Frontal cortex (tissue), 4 donors: Measurements from ENCODE around the gene NCR3LG1. TPM values are rescaled to one million over a fixed set of nuclear protein-coding genes. Genes with fewer than 3 reads are reported as not detected.
"Not testable (repeated sequence)": the region's sequence is repeated elsewhere in the genome, so short reads cannot be mapped to it uniquely, and the experiment has no call there.

ENCODE experiments used
- DNase-seq, 2 donors: peaks; one replicate each; pipeline ENCODE4 v3.0.0; 2012; ENCODE audit warnings: low spot score in 2 of 2
- FAIRE-seq: peaks from 2 replicates; lab custom pipeline; 2012; peaks lifted over from hg19 to GRCh38; lab: Jason Lieb, UNC
- total RNA-seq: library from RNA; depleted of rRNA; stranded (reverse); fragments of >200 nt; gene quantifications from one replicate; pipeline ENCODE4 v1.2.3, GENCODE V29; 2014
- donor health status: control.
- donor health status: control.
- donor health status: control.

The NCR3LG1 gene
- total RNA-seq, 1 donor from 2014 or later = 10.2 TPM

DNA sequence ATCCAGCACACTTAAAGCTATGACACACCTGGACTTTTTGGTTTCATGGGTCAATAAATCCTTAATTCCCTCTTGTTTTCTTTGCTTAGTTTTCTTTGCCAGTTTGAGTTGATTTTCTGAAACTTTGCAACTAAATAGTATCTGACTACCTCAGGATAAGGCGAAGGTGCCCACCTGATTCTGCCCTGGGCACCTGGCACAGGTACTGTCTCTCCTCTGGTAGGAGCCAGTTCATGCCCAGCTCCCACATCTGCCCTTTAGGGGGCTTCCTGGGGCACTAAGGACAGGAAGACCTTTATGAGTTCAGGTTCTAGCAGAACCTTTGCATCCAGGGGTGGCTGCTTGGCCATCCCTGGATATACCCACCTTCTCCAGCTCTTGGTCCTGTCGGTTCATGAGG, 56.4 kb downstream of the NCR3LG1 start:
- DNase-seq = no peak
- no peak for FAIRE-seq

DNA sequence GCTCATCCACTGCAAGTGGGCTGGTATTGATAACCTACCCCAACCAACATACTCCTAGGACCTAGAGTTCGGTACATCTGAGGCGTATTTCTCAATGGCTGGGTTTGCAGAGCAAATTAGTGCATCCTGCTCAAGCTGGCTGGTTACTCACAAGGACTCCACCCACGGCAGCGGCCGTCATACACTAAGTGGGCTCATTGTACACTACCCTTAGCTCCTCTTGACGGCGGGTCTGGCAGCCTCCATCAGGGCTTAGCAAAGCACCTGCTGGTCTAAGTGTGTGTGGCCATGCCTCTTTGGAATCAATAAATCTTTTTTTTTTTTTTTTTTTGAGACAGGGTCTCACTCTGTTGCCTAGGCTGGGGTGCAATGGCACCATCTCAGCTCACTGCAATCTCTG, 57.0 kb downstream of the NCR3LG1 start:
- no peak for FAIRE-seq
- DNase-seq = no peak

DNA sequence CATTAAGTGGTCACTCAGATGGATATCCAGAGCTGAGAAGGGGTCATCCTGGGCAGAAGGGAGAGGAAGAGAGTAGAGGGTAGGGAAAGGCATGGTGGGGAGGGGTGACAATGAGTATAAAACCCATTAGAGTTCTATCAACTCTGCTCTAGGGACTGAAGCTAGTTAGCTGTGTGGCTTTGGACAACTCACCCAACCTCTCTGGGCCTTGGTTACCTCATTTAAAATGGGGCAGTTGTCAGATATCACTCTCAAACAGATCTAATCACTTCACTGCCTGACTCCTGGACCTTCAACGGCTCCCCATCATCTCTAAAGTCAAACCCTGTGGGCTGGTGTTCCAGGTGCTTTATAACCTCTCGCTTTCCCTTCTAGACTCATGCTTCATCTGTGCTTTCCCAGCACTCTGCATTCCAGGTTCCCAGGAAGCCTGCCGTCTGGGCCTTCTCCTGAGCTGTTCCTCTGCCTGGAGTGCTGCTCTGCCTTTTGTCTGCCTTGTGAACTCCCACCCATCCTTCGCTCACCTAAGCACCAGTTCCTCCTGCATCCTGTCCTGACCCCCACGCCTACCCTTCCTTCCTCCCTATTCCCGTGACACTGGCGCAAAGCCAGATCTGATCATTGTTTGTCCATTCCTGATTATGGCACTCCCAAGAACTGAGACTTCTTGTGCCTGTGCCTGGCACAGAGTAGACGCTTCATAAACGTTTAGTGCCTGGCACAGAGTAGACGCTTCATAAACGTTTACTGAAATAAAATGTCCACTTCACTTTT, 59.2 kb downstream of the NCR3LG1 start:
- DNase-seq = no peak
- FAIRE-seq = no peak

DNA sequence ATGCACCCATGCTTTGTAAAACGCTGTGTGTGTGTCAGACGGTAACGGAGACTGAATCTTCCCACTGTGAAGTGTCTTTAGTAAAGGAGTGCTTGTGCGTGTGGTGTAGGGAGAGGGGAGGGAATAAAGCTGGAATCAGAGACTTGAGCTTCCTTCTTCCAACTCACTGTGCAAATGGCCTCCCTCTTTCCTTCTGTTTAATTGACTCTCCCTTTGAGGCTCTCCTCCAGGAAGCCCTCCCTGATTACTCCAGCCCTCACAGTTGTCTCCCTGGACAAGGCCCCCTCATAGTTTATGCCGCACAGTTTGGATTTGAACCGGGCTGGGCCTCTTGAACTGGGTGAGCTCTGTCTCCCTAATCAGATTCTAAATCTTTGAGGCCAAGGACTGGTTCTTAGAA, 59.8 kb downstream of the NCR3LG1 start:
- DNase-seq (no peak), FAIRE-seq (no peak)

DNA sequence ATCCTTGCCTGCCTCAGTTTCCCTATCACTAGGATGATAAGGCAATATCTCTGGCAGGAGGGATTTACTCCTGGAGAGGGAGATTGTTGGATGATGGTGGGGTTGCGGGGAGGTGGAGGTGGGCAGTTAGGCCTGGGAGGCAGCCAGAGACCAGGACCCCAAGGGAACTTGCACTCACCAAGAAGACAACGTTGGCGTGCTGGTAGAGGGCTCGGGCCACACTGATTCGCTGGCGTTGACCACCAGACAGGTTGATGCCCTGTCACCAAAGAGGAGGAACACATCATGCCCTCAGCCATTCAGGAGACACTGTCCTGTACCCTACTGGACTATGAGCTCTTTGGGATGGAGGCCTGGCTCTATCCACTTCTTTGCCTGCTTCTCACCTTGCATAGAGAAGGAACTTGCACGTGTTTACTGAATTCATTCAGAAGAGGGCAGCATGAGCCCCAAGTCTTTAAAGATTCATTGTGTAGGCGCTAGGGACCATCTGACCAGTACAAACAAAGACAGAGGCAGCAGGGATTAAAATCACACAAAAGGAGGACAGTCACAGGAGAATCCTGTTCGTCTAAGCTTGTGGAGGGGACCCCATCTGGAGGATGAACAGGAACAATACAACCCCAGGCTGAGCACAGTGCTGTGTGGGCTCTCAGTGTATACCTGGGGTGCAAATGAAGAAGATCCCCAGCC, 61.0 kb downstream of the NCR3LG1 start:
- no peak for DNase-seq
- FAIRE-seq = no peak

DNA sequence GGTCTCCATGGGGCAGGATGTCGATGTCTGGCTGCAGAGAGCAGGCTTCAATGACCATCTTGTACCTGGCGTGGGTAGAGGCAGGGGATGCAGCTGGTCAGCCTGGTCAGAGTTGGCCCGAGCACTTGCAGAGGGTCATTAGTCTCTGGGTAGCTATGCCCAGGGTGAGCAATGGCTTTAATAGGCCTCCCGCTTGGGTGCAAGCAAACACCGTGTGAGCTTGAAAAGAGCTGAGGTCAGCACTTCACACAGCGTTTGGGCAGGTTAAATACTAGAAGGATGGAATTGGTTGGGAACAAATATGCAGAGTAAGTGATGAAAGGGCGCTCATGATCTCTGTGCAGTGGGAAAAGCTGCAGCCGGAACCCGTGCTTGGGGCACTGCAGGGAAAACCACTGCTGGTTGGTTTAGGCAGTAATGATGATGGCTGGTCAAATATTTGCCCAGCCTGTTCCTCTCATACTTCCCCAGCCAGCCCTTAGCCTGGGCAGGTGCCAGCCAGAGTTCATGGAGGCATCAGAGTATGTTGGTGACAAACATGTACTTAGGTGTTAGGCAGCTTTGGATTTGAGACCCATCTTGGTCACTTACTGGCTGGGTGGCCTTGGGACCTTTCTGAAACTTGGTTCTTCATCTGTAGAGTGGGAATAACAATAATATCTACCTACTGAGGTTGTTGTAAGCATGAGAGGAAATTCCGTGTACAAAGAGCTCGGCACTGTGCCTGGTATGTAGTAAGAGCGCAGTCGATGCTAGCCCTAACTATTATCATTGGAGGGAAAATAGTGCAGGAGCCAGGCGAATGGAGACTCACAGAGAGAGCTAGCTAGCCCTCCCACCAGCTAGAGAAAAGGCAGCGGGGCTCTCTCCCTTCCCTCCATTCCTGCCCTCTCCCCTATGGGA, 62.1 kb downstream of the NCR3LG1 start:
- DNase-seq = no peak
- FAIRE-seq = no peak

DNA sequence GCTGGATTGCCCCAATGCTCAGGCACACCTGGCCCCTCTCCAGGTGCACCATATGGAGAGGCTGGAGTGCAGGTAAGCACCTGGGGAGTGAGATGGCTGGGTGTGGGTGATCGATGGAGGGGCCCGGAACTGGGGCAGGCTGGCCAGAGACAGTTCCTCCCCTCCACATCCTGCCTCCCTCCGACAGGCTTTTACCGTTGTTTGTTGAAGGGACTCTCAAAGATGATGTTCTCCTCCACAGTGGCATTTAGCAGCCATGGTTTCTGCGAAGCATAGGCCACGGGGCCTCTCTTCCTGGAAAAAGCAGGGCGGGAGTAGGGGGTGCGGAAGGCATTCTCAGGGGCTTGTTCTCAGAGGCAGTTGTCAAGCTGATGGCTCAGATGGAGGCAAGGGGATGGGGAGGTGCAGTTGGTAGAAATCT, 62.7 kb downstream of the NCR3LG1 start:
- no peak for FAIRE-seq

DNA sequence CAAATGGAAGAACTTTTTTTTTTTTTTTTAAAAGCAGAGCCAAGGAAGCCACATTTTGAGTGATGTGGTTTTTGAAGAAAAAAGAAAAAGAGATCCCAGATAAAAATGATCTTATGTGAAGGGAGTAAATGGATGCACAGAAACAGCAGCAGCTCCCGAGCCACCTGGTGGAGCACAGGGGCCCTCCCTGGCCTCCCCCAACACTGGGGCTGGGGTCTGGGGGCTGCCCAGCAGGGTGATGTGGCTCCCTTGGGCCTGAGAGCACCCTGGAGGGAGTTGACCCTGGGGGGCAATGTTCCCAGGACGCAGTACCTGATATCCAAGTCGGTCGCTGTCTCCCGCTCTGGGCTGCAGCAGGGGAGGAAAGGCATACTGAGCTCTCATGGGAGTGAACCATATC, 63.4 kb downstream of the NCR3LG1 start:
- FAIRE-seq (no peak), DNase-seq (no peak)

More for the DNA sequence above, 62.7 kb downstream of the NCR3LG1 start:
- DNase-seq = no peak

DNA sequence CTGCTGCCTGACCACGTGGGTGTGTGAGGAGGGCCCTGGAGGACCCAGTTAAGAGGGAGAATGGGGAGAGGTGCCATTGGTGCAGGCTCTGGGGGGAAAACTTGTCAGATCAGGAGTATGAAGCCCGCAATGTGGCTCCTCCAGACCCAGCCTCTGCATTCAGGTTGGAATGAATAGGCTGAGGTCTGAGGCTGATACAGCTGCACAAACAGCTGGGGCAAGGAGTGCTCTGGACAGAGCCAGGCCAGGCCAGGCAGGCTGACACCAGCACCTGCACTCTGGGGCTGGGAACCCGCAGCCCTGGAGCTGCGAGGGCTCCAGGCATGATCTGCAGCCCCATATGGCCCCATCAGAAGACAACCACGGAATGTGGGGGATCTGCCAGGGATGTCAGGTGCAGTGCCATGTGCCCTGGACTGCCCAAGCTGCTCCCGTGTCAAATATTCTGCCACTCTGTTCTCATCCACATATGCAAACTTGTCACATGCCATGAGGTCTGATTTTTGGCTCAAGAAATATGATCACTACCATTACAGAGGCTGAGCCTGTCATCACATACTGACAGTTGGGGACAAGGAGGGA, 64.0 kb downstream of the NCR3LG1 start:
- no peak for DNase-seq
- FAIRE-seq = no peak

DNA sequence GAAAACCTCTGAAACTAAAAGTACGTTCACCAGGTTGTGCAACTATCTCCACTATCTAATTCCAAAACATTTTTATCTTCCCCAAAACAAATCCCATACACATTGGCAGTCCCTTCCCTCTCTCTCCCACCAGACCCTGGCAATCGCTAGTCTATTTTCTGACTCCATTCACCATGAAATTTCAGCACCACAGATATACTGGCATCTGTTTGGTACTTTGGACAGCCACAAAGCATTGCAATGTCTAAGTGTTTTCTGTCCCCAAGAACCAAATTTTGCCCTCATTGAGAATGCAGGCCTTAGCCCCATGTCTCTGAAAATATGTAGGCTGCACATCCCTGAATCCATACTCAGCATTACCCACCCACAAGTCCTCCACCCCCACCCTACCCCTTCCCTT, 64.9 kb downstream of the NCR3LG1 start:
- no peak for DNase-seq
- FAIRE-seq = no peak

DNA sequence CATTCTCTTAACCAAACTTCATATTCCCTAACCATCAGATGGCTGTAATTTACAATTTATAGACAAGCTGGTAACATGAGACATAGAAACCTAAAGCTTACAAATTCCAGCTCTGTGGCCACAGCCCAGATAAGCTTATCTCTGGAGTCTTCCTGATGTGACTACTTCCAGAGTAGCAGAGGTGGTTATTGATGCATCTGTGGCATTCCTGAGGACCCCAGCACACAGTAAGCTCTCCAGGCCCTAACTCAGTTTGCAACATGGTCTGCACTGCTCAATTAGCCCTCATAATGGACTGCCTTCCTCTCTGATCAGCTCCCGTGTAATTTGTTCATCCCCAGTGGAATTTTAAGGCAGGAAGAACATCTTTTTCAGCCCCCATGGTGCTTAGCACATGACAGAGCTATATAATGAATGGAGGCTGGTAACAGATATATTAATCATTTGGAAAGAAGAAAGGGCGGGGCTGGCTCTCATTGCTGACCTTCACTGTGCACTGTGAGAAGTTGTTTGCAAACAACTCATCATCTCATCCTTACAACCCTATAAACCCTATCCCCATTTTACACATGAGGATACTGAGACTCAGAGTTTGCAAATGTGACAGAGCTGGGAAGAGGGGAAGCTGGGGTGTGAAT, 67.0 kb downstream of the NCR3LG1 start:
- FAIRE-seq = no peak
- DNase-seq = no peak

DNA sequence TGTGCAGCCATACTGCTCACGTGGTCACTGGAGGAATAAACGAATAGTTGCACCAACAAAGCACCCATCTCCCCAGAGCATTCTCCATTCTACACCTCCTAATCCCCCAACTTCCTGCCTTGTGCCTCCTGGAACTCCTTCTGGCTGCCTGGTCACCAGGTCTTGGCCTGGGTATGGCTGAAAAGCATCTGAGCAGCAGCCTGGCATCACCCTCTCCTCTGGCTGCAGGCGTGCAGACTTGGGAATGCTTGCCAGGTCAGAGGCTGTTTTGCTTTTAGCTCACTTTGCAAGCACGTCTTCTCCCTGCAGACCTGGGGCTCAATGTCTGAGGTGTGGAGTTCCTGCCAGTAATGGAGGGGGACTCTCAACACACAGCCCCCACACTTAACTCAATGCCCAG, 70.2 kb downstream of the NCR3LG1 start:
- FAIRE-seq = no peak
- no peak for DNase-seq

DNA sequence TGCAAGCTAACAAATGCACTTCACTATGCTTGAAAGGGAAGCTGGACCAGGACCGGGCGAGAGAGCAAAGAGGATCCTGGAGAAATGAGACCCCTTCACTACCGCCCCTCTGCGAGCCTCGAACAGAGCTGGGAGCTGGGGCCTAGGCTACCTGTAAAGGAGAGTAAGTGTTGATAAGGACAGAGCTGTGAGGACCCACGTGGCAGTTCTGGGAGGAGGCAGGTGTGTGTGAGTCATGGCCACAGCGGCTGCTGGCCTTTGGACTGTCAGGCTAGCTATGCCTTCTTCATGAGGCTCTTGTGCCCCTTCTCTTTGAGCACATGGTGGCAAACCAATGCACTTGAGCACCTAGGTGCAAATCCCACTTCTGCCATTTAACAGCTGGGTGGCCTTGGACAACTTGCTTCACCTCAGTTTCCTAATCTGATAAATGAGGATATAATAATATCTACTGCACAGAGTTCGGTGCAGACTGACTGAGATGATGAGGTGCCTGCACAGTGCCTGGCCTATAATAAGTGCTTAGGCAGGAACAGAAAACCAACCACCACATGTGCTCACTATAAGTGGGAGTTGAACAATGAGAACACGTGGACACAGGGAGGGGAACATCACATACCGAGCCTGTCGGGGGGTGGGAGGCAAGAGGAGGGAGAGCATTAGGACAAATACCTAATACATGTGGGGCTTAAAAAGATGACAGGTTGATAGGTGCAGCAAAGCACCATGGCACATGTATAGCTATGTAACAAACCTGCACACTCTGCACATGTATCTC, 72.1 kb downstream of the NCR3LG1 start:
- no peak for FAIRE-seq

DNA sequence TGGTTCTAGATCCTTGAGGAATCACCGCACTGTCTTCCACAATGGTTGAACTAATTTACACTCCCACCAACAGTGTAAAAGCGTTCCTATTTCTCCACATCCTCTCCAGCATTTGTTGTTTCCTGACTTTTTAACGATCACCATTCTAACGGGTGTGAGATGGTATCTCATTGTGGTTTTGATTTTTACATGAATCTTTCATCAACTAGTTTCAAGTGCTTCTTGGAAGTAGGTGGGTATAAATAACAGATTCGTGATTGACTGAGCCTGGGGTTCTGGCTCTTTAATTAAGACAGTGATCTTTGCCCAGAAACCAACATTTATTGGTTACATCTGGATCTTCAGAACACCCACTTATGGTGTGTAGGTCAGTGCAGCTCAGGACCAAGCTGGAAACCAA, 74.6 kb downstream of the NCR3LG1 start:
- not testable (repeated sequence) for DNase-seq, FAIRE-seq

More for the DNA sequence above, 72.1 kb downstream of the NCR3LG1 start:
- DNase-seq = no peak

Other genes starting within 250 kb of the NCR3LG1 start
- gene PIK3C2A, start 143.8 kb upstream of the NCR3LG1 start, total RNA-seq = 37.9 TPM
- gene NUCB2, start 75.1 kb upstream of the NCR3LG1 start, total RNA-seq = 83.6 TPM
- gene KCNJ11, start 36.9 kb downstream of the NCR3LG1 start, total RNA-seq = 11.0 TPM
- gene ABCC8, start 125.0 kb downstream of the NCR3LG1 start, total RNA-seq = 8.6 TPM
- not detected for gene USH1C, start 192.6 kb downstream of the NCR3LG1 start, total RNA-seq
- under 0.01 TPM for gene OTOG, start 195.5 kb downstream of the NCR3LG1 start, total RNA-seq